ENCODE measurements around the gene LOXL3.

DNA sequence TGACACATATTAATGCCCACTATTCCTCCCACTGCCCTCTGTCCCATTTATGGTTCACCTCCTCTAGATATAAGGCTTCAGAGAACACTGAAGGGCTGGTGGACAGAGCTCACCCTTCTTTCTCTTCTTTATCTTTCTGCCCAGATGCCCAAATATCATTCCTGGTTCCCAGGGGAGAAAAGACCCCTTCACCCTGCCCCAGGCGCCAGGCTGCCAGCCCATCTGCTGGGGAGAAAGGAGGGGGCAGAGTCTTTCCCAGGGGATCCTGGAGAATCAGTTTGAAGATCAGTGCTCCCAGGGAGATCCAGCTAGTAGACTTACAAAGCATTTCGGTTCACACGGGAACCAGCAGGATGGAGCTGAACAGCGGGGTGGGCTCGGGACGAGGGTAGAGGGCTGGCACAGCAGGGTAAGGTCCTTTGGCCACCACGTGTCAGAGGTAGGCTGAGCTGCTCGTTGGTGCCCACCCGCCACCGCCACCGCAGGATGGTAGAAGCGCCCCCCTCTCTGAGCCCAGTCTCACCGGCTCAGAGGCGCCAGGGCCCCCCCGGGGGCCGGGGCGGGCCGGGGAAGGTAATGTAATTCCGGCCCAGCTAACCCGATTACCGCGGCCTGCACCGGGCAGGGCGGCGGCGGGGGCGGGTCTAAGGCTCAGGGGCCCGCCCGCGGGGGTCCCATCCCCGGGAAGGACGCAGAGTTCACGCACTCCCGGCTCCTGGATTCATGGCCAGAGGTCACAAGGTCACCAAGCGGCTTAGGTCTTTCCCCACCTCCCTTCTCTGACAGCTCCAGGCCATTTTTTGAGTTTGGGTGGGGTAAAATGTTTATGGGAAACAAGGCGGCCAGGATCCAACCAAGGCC lies 40.8 kb downstream of the LOXL3 start:
- no peak for TF ChIP-seq RCOR1 (IDR thresholded peaks at IDR 0.05; ENCODE audit: low read length)
- TF ChIP-seq, protein P1, sequence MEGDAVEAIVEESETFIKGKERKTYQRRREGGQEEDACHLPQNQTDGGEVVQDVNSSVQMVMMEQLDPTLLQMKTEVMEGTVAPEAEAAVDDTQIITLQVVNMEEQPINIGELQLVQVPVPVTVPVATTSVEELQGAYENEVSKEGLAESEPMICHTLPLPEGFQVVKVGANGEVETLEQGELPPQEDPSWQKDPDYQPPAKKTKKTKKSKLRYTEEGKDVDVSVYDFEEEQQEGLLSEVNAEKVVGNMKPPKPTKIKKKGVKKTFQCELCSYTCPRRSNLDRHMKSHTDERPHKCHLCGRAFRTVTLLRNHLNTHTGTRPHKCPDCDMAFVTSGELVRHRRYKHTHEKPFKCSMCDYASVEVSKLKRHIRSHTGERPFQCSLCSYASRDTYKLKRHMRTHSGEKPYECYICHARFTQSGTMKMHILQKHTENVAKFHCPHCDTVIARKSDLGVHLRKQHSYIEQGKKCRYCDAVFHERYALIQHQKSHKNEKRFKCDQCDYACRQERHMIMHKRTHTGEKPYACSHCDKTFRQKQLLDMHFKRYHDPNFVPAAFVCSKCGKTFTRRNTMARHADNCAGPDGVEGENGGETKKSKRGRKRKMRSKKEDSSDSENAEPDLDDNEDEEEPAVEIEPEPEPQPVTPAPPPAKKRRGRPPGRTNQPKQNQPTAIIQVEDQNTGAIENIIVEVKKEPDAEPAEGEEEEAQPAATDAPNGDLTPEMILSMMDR (IDR thresholded peaks at IDR 0.05) = no peak
- TF ChIP-seq, protein P2, sequence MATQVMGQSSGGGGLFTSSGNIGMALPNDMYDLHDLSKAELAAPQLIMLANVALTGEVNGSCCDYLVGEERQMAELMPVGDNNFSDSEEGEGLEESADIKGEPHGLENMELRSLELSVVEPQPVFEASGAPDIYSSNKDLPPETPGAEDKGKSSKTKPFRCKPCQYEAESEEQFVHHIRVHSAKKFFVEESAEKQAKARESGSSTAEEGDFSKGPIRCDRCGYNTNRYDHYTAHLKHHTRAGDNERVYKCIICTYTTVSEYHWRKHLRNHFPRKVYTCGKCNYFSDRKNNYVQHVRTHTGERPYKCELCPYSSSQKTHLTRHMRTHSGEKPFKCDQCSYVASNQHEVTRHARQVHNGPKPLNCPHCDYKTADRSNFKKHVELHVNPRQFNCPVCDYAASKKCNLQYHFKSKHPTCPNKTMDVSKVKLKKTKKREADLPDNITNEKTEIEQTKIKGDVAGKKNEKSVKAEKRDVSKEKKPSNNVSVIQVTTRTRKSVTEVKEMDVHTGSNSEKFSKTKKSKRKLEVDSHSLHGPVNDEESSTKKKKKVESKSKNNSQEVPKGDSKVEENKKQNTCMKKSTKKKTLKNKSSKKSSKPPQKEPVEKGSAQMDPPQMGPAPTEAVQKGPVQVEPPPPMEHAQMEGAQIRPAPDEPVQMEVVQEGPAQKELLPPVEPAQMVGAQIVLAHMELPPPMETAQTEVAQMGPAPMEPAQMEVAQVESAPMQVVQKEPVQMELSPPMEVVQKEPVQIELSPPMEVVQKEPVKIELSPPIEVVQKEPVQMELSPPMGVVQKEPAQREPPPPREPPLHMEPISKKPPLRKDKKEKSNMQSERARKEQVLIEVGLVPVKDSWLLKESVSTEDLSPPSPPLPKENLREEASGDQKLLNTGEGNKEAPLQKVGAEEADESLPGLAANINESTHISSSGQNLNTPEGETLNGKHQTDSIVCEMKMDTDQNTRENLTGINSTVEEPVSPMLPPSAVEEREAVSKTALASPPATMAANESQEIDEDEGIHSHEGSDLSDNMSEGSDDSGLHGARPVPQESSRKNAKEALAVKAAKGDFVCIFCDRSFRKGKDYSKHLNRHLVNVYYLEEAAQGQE (IDR thresholded peaks at IDR 0.05; ENCODE audit: low read depth, low read length) = no peak
- TF ChIP-seq EP300 (IDR thresholded peaks at IDR 0.05; ENCODE audit: borderline replicate concordance in 1 of 2, low read depth in 1 of 2, low read length in 1 of 2) = peak; percentile 43 to 80; a peak in 3 of 4 replicates
- no peak for TF ChIP-seq RAD21 (IDR thresholded peaks at IDR 0.05; ENCODE audit: low read length)
- TF ChIP-seq YY1 (IDR thresholded peaks at IDR 0.05; ENCODE audit: low read depth) = no peak
- TF ChIP-seq USF2 (IDR thresholded peaks at IDR 0.05; ENCODE audit: borderline replicate concordance, low read depth, low read length) = no peak
- no peak for TF ChIP-seq MAX (IDR thresholded peaks at IDR 0.05; ENCODE audit: low read depth)
- no peak for TF ChIP-seq PBX3 (IDR thresholded peaks at IDR 0.05)
- no peak for TF ChIP-seq JUND (IDR thresholded peaks at IDR 0.05)
- no peak for TF ChIP-seq EZH2phosphoT487 (IDR thresholded peaks at IDR 0.05; ENCODE audit: borderline replicate concordance, low read depth)
- no peak for TF ChIP-seq RFX5 (IDR thresholded peaks at IDR 0.05; ENCODE audit: low read length)
- TF ChIP-seq POLR2AphosphoS5 (IDR thresholded peaks at IDR 0.05; ENCODE audit: low read depth, low read length) = no peak
